ENCODE data around the gene GAB2. TPM values are rescaled to one million over a fixed set of nuclear protein-coding genes. Genes with fewer than 3 reads are reported as not detected.

GAB2 gene
- total and polyA plus RNA-seq, 2 of the 4 experiments (the other 2 are of a cell fraction), result 3.3 to 5.9 TPM

DNA sequence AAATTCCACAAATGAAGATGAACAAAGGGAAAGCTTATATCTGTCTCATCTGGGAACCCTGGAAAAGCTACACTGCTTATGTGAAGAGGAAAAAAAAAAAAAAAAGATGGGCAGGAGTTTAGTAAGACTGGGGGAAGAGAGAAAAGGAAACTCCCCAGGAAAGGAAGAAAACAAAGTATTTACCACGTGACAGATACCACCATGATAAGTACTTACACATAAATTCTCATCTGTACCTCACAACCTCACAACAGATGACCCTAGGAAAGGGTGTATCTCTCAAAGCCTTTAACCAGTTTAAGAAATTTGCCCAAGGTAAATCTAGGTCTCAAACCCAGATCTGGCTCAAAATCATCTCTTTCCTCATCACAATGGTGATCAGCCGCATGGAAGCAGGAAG lies 77.1 kb downstream of the GAB2 start:
- Histone ChIP-seq H3K4me3 (ENCODE audit: insufficient read depth, low read depth, low read length) (no peak overlapping the region), H3K14ac (replicated peaks; ENCODE audit: low read depth, low read length) (no peak overlapping the region), H3K4me1 (ENCODE audit: control insufficient read depth, insufficient read depth, low read length) (no peaks in the 10 kb centered on the region), H3K27ac (ENCODE audit: insufficient read depth, low read length) (no peak overlapping the region), H4K20me1 (ENCODE audit: insufficient read depth, low read length) (no peaks in the 10 kb centered on the region; the same call in 1 of the 2 replicates), H3K4me2 (ENCODE audit: low read depth, low read length) (no peak overlapping the region), H3K23ac (ENCODE audit: low read depth, low read length) (no peak overlapping the region), H4K8ac (ENCODE audit: low read depth in 2 of 2, low read length in 2 of 2) (no peak overlapping the region), H3K36me3 (ENCODE audit: control insufficient read depth, insufficient read depth, low read length) (no peaks in the 10 kb centered on the region), H2AK5ac (ENCODE audit: low read depth, low read length) (no peak overlapping the region), H2AFZ (replicated peaks; ENCODE audit: low read length, poor library complexity) (no peak overlapping the region), H3K4ac (ENCODE audit: low read depth, low read length) (no peak overlapping the region), H3K79me1 (ENCODE audit: low read depth in 1 of 2, low read length in 2 of 2) (peaks cover 4 to 10% of the 10 kb centered on the region in 2 experiments; a peak in 3 of 4 replicates), H2BK5ac (ENCODE audit: low read depth, low read length, poor library complexity, severe bottlenecking) (no peak overlapping the region), H3K56ac (ENCODE audit: extremely low read depth, insufficient read depth, low read length) (no peak overlapping the region), H2BK120ac (ENCODE audit: low read depth, low read length) (no peak overlapping the region), H2AK9ac (replicated peaks; ENCODE audit: low read depth, low read length, poor library complexity) (no peak overlapping the region), H3K9ac (ENCODE audit: low read depth, low read length) (no peak overlapping the region), H3K9me1 (ENCODE audit: insufficient read depth, low read length) (no peaks in the 10 kb centered on the region), H3K9me3 (ENCODE audit: control insufficient read depth, insufficient read depth, low read length) (no peaks in the 10 kb centered on the region), H4K5ac (ENCODE audit: low read depth, low read length) (no peak overlapping the region), H2BK20ac (ENCODE audit: low read depth, low read length) (no peak overlapping the region), H3K27me3 (ENCODE audit: control insufficient read depth, insufficient read depth, low read length) (no peaks in the 10 kb centered on the region), H3K18ac (ENCODE audit: low read depth, low read length) (no peak overlapping the region), H2BK15ac (ENCODE audit: low read depth, low read length) (no peak overlapping the region), H4K91ac (ENCODE audit: insufficient read depth, low read depth, low read length) (no peak overlapping the region)
- no TSS peak for BruUV-seq (replicated peaks)
- dilution Hi-C loops (cut with HindIII; ENCODE audit: low sequenced_read_pairs, unreplicated experiment), result no loop called here
- WGBS, 2 experiments (ENCODE audit: extremely low coverage in 2 of 2, insufficient read length in 1 of 2), result no CpG with 5 or more reads among the region's 2 CpGs
- intact Hi-C loops (cut with micrococcal nuclease), result no loop called here
- POLR2A ChIA-PET (ENCODE audit: unreplicated experiment), result interaction anchor here (0.7 kb wide), 1 partner anchor 21 kb away, joined by 6 read pairs; no protein-coding TSS in a partner anchor
- no peak for TF ChIP-seq CEBPB (IDR thresholded peaks at IDR 0.05; ENCODE audit: low read depth, low read length)
- TF ChIP-seq POLR2A (IDR thresholded peaks at IDR 0.05; ENCODE audit: low read depth, low read length), result no peak
- no peak for TF ChIP-seq MAFK (IDR thresholded peaks at IDR 0.05; ENCODE audit: low read depth, low read length)
- no peak for TF ChIP-seq CHD1 (IDR thresholded peaks at IDR 0.05; ENCODE audit: low read depth, low read length)
- no peak for TF ChIP-seq RAD21 (IDR thresholded peaks at IDR 0.05; ENCODE audit: low read length)
- TF ChIP-seq, protein P1, sequence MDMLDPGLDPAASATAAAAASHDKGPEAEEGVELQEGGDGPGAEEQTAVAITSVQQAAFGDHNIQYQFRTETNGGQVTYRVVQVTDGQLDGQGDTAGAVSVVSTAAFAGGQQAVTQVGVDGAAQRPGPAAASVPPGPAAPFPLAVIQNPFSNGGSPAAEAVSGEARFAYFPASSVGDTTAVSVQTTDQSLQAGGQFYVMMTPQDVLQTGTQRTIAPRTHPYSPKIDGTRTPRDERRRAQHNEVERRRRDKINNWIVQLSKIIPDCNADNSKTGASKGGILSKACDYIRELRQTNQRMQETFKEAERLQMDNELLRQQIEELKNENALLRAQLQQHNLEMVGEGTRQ (IDR thresholded peaks at IDR 0.05; ENCODE audit: low read depth, low read length), result no peak
- TF ChIP-seq RFX5 (IDR thresholded peaks at IDR 0.05; ENCODE audit: low read depth, low read length), result no peak
- TF ChIP-seq, protein P2, sequence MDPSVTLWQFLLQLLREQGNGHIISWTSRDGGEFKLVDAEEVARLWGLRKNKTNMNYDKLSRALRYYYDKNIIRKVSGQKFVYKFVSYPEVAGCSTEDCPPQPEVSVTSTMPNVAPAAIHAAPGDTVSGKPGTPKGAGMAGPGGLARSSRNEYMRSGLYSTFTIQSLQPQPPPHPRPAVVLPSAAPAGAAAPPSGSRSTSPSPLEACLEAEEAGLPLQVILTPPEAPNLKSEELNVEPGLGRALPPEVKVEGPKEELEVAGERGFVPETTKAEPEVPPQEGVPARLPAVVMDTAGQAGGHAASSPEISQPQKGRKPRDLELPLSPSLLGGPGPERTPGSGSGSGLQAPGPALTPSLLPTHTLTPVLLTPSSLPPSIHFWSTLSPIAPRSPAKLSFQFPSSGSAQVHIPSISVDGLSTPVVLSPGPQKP (IDR thresholded peaks at IDR 0.05; ENCODE audit: borderline replicate concordance, low read depth, low read length), result no peak
- no peak for TF ChIP-seq MXI1 (IDR thresholded peaks at IDR 0.05; ENCODE audit: borderline replicate concordance, low read depth, low read length)
- no peak for TF ChIP-seq RCOR1 (IDR thresholded peaks at IDR 0.05; ENCODE audit: insufficient replicate concordance, low read length)
- TF ChIP-seq SMC3 (IDR thresholded peaks at IDR 0.05; ENCODE audit: low read depth, low read length), result no peak
- TF ChIP-seq, protein P3, sequence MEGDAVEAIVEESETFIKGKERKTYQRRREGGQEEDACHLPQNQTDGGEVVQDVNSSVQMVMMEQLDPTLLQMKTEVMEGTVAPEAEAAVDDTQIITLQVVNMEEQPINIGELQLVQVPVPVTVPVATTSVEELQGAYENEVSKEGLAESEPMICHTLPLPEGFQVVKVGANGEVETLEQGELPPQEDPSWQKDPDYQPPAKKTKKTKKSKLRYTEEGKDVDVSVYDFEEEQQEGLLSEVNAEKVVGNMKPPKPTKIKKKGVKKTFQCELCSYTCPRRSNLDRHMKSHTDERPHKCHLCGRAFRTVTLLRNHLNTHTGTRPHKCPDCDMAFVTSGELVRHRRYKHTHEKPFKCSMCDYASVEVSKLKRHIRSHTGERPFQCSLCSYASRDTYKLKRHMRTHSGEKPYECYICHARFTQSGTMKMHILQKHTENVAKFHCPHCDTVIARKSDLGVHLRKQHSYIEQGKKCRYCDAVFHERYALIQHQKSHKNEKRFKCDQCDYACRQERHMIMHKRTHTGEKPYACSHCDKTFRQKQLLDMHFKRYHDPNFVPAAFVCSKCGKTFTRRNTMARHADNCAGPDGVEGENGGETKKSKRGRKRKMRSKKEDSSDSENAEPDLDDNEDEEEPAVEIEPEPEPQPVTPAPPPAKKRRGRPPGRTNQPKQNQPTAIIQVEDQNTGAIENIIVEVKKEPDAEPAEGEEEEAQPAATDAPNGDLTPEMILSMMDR (conservative IDR thresholded peaks at IDR 0.05; ENCODE audit: low read depth, low read length), result no peak
- TF ChIP-seq MAZ (IDR thresholded peaks at IDR 0.05; ENCODE audit: borderline replicate concordance, low read depth, low read length), result no peak
- TF ChIP-seq BHLHE40 (IDR thresholded peaks at IDR 0.05; ENCODE audit: low read depth, low read length), result no peak
- no peak for ATAC-seq (ENCODE audit: low read depth)
- DNase-seq, result no peak
- in situ Hi-C loops (cut with MboI; ENCODE audit: low sequenced_read_pairs), result no loop called here
- CTCF ChIA-PET, result interaction anchor here (0.7 to 1.0 kb wide), 2 partner anchors 21 to 267 kb away, joined by 3 to 4 read pairs; no protein-coding TSS in a partner anchor

Data from IMR-90 (cell line).